ENCODE results near the gene NKIRAS1. TPM values are rescaled to one million over a fixed set of nuclear protein-coding genes. Genes with fewer than 3 reads are reported as not detected.
"Not testable (repeated sequence)": the region's sequence is repeated elsewhere in the genome, so short reads cannot be mapped to it uniquely, and the experiment has no call there.

The NKIRAS1 gene
- total and polyA plus RNA-seq, 2 donors (not counting 1 experiment from before 2014, with no cell fraction given): 15.8 to 17.8 TPM

DNA sequence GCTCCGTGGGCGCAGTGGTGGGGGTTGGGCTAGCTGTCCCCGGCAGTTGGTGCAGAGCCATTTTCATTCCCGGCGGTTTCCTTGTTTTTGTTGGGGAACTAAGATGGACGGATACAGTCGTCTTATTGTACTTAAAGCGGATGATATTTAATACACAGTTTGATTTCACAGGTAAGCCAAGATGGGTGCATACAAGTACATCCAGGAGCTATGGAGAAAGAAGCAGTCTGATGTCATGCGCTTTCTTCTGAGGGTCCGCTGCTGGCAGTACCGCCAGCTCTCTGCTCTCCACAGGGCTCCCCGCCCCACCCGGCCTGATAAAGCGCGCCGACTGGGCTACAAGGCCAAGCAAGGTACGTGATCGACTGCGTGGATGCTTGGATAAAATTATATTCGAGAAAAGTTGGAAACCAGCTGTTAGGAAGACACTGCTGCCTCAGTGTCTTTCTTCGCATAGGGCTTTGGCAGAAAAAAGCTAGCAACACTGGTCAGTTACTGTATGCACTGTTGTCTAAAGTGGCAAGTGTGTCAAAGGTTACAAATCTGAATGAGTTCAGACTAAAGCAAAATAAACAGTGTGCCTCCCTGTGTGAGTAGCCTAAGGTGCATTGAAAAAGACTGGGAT, 1.0 kb upstream of the NKIRAS1 start:
- H3K9ac ChIP-seq (ENCODE audit: insufficient read depth, low read length): peak overlapping the region; percentile 95
- peak in 1 of 2 donors; percentile 50 for DNase-seq (ENCODE audit: low read depth in 2 of 2)
- peak overlapping the region; percentile 95 for H3K27ac ChIP-seq (ENCODE audit: insufficient read depth, low read length)
- peak overlapping the region; percentile 88 to 99 (median 97) for H3K4me3 ChIP-seq (replicated peaks in 1 of 4; ENCODE audit: control extremely low read depth in 1 of 4, insufficient read depth in 1 of 4, low read depth in 3 of 4, low read length in 4 of 4)
- not testable (repeated sequence) for H3K36me3 ChIP-seq (ENCODE audit: control insufficient read depth, insufficient read depth, low read length); H2AFZ ChIP-seq (ENCODE audit: low read length); H3K27me3 ChIP-seq (ENCODE audit: control insufficient read depth, insufficient read depth, low read length); H3K4me1 ChIP-seq (ENCODE audit: control insufficient read depth, extremely low read depth, insufficient read depth, low read length); H3K9me3 ChIP-seq (ENCODE audit: control insufficient read depth, insufficient read depth, low read depth, low read length); H4K20me1 ChIP-seq (ENCODE audit: control insufficient read depth, extremely low read depth, insufficient read depth, low read length)
- peaks cover 23% of the 10 kb centered on the region for H3K79me2 ChIP-seq (ENCODE audit: control insufficient read depth, insufficient read depth, low read length)
- H3K4me2 ChIP-seq (ENCODE audit: extremely low read depth, insufficient read depth, low read length): peak overlapping the region; percentile 95

DNA sequence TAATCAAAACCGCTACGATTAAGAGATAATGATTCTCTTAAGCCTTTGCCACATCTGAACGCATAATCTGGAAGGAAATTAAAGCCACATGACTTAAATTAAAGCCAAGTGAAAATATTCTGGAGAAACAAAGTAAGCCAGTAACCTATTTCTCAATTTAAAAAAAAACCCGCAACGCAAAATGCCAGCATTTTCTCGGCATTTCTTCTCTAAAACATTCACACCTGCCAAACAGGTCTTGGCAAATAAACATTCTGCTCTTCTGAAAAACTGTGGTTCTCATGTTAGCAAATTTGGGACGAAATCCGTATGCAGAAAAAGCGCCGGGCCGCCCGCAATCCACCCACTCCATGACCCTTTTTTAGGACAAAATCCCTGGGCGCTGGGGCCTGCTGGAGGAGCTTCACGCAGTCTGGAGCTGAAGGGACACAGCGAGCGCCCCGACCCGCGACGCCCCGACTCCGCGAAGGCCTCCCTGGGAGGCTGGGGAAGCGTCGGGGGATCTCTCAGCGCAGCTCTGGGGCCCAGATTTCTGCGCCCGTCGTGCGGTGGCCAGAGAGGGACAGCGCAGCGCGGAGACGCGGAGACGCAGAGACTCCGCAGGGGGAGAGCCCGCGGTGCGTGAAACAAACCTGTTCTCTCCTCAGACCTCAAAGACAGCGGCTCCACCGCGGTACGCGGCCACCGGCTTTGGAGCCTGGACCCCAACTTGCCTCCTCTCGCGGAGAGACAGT, 471 bp downstream of the NKIRAS1 start:
- DNase-seq (ENCODE audit: low read depth in 2 of 2): no peak

GRCh38 chr3:23915537-23916108, 1.2 kb downstream of the NKIRAS1 start:
- DNase-seq (ENCODE audit: low read depth in 2 of 2): peak; percentile 50 to 56
- peak overlapping the region; percentile 88 to 99 (median 97) for H3K4me3 ChIP-seq (replicated peaks in 1 of 4; ENCODE audit: control extremely low read depth in 1 of 4, insufficient read depth in 1 of 4, low read depth in 3 of 4, low read length in 4 of 4)
- no peak overlapping the region for H3K9ac ChIP-seq (ENCODE audit: insufficient read depth, low read length)
- H2AFZ ChIP-seq (ENCODE audit: low read length): no peak overlapping the region
- H3K79me2 ChIP-seq (ENCODE audit: control insufficient read depth, insufficient read depth, low read length): peaks cover 23% of the 10 kb centered on the region
- TF ChIP-seq EZH2 (IDR thresholded peaks at IDR 0.05; ENCODE audit: low read length, missing control alignments) (no peak), CTCF (conservative IDR thresholded peaks at IDR 0.05 in 1 of 2, IDR thresholded peaks at IDR 0.05 in 1 of 2; ENCODE audit: low read depth in 1 of 2, low read length in 2 of 2) (no peak)
- peak overlapping the region; percentile 97 for H3K4me2 ChIP-seq (ENCODE audit: extremely low read depth, insufficient read depth, low read length)
- no peaks in the 10 kb centered on the region for H3K9me3 ChIP-seq (ENCODE audit: control insufficient read depth, insufficient read depth, low read depth, low read length)
- peaks cover 7% of the 10 kb centered on the region for H4K20me1 ChIP-seq (ENCODE audit: control insufficient read depth, extremely low read depth, insufficient read depth, low read length)
- peaks cover 10% of the 10 kb centered on the region for H3K36me3 ChIP-seq (ENCODE audit: control insufficient read depth, insufficient read depth, low read length)
- H3K4me1 ChIP-seq (ENCODE audit: control insufficient read depth, extremely low read depth, insufficient read depth, low read length): peaks cover 2% of the 10 kb centered on the region
- H3K27ac ChIP-seq (ENCODE audit: insufficient read depth, low read length): peak overlapping the region; percentile 95
- H3K27me3 ChIP-seq (ENCODE audit: control insufficient read depth, insufficient read depth, low read length): no peaks in the 10 kb centered on the region

More for the DNA sequence above, 471 bp downstream of the NKIRAS1 start:
- no peaks in the 10 kb centered on the region for H3K9me3 ChIP-seq (ENCODE audit: control insufficient read depth, insufficient read depth, low read depth, low read length)
- TF ChIP-seq EZH2 (IDR thresholded peaks at IDR 0.05; ENCODE audit: low read length, missing control alignments) (no peak), CTCF (conservative IDR thresholded peaks at IDR 0.05 in 1 of 2, IDR thresholded peaks at IDR 0.05 in 1 of 2; ENCODE audit: low read depth in 1 of 2, low read length in 2 of 2) (no peak)
- peak overlapping the region; percentile 79 for H3K9ac ChIP-seq (ENCODE audit: insufficient read depth, low read length)
- H3K79me2 ChIP-seq (ENCODE audit: control insufficient read depth, insufficient read depth, low read length): peaks cover 23% of the 10 kb centered on the region
- H2AFZ ChIP-seq (ENCODE audit: low read length): peak overlapping the region; percentile 94
- H3K4me1 ChIP-seq (ENCODE audit: control insufficient read depth, extremely low read depth, insufficient read depth, low read length): peaks cover 2% of the 10 kb centered on the region
- peaks cover 10% of the 10 kb centered on the region for H3K36me3 ChIP-seq (ENCODE audit: control insufficient read depth, insufficient read depth, low read length)
- H3K27ac ChIP-seq (ENCODE audit: insufficient read depth, low read length): peak overlapping the region; percentile 95
- peaks cover 7% of the 10 kb centered on the region for H4K20me1 ChIP-seq (ENCODE audit: control insufficient read depth, extremely low read depth, insufficient read depth, low read length)
- H3K27me3 ChIP-seq (ENCODE audit: control insufficient read depth, insufficient read depth, low read length): no peaks in the 10 kb centered on the region
- H3K4me2 ChIP-seq (ENCODE audit: extremely low read depth, insufficient read depth, low read length): peak overlapping the region; percentile 97
- H3K4me3 ChIP-seq (replicated peaks in 1 of 4; ENCODE audit: control extremely low read depth in 1 of 4, insufficient read depth in 1 of 4, low read depth in 3 of 4, low read length in 4 of 4): peak overlapping the region; percentile 88 to 99 (median 97)
